Osteoblast (primary cell): ENCODE measurements around the gene ZNF396. TPM values are rescaled to one million over a fixed set of nuclear protein-coding genes. Genes with fewer than 3 reads are reported as not detected.
A peak's percentile ranks its signal among the peaks of the same experiment; 100 is the strongest.

Experiments used
- DNase-seq: peaks from one replicate; pipeline ENCODE4 v3.0.0; 2011; ENCODE audit warnings: low spot score, mixed read lengths; ENCODE audit not compliant: insufficient read length; ENCODE audit errors: missing footprints
- H2AFZ ChIP-seq: 2 replicates; pipeline ENCODE4 v1.6.0; 2011; ENCODE audit warnings: mild to moderate bottlenecking, low read length
- H3K27ac ChIP-seq: 2 replicates; pipeline ENCODE4 v1.5.1; 2011; ENCODE audit warnings: mild to moderate bottlenecking, low read depth, low read length, moderate library complexity
- H3K27me3 ChIP-seq: 2 replicates; pipeline ENCODE4 v1.6.0; 2012; ENCODE audit warnings: mild to moderate bottlenecking, control low read depth, inconsistent platforms, low read length, moderate library complexity; ENCODE audit not compliant: insufficient read depth
- H3K36me3 ChIP-seq: 2 replicates; pipeline ENCODE4 v1.5.1; 2011; ENCODE audit warnings: mild to moderate bottlenecking, low read length, control low read depth, moderate library complexity; ENCODE audit not compliant: insufficient read depth
- H3K4me1 ChIP-seq: 2 replicates; pipeline ENCODE4 v1.5.1; 2011; ENCODE audit warnings: mild to moderate bottlenecking, low read length, control low read depth, moderate library complexity; ENCODE audit not compliant: insufficient read depth
- H3K4me2 ChIP-seq: 2 replicates; pipeline ENCODE4 v1.6.0; 2011; ENCODE audit warnings: mild to moderate bottlenecking, low read length; ENCODE audit not compliant: insufficient read depth
- H3K4me3 ChIP-seq: fragments of 200-600 bp; sonication (generic); 3 replicates; pipeline ENCODE4 v1.5.1; 2012; ENCODE audit warnings: mild to moderate bottlenecking, low read length, inconsistent platforms; ENCODE audit not compliant: insufficient read depth
- H3K79me2 ChIP-seq: 2 replicates; pipeline ENCODE4 v1.6.0; 2012; ENCODE audit warnings: mild to moderate bottlenecking, low read length, control low read depth, inconsistent platforms; ENCODE audit not compliant: insufficient read depth
- H3K9me3 ChIP-seq: 2 replicates; pipeline ENCODE4 v1.5.1; 2011; ENCODE audit warnings: low read depth, low read length, control low read depth
- H4K20me1 ChIP-seq: 2 replicates; pipeline ENCODE4 v1.6.0; 2012; ENCODE audit warnings: mild to moderate bottlenecking, low read length, control low read depth; ENCODE audit not compliant: insufficient read depth
- CTCF ChIP-seq: IDR thresholded peaks from 2 replicates; pipeline ENCODE4 v1.5.1; 2011; ENCODE audit warnings: mild to moderate bottlenecking, low read depth, low read length, moderate library complexity; ENCODE audit errors: extremely low read depth
- total RNA-seq: library from RNA; depleted of rRNA; stranded (reverse); fragments of >200 nt; gene quantifications from 2 replicates; pipeline ENCODE4 v1.2.3, GENCODE V29; 2012

The ZNF396 gene
- total RNA-seq, 1 donor = 3.3 TPM

GRCh38 chr18:35392375-35392774 lies 15.2 kb upstream of the ZNF396 start:
- H3K4me2 ChIP-seq = no peak overlapping the region
- H3K4me3 ChIP-seq = no peak overlapping the region
- no peak for TF ChIP-seq CTCF
- H3K9me3 ChIP-seq = no peaks in the 10 kb centered on the region
- no peaks in the 10 kb centered on the region for H4K20me1 ChIP-seq
- H2AFZ ChIP-seq = no peak overlapping the region
- H3K79me2 ChIP-seq = no peaks in the 10 kb centered on the region
- no peak overlapping the region for H3K27ac ChIP-seq
- peaks cover 42% of the 10 kb centered on the region for H3K4me1 ChIP-seq
- DNase-seq = no peak
- no peaks in the 10 kb centered on the region for H3K36me3 ChIP-seq
- no peaks in the 10 kb centered on the region for H3K27me3 ChIP-seq

GRCh38 chr18:35390951-35391700 lies 14.0 kb upstream of the ZNF396 start:
- DNase-seq = no peak
- H4K20me1 ChIP-seq = no peaks in the 10 kb centered on the region
- H3K79me2 ChIP-seq = no peaks in the 10 kb centered on the region
- TF ChIP-seq CTCF = no peak
- H3K27me3 ChIP-seq = no peaks in the 10 kb centered on the region
- H3K9me3 ChIP-seq = no peaks in the 10 kb centered on the region
- H3K27ac ChIP-seq = no peak overlapping the region
- H3K36me3 ChIP-seq = no peaks in the 10 kb centered on the region
- peaks cover 50% of the 10 kb centered on the region for H3K4me1 ChIP-seq
- no peak overlapping the region for H3K4me3 ChIP-seq
- H2AFZ ChIP-seq = no peak overlapping the region
- H3K4me2 ChIP-seq = no peak overlapping the region

GRCh38 chr18:35389095-35389618 lies 12.0 kb upstream of the ZNF396 start:
- TF ChIP-seq CTCF = no peak
- H3K27me3 ChIP-seq = no peaks in the 10 kb centered on the region
- peak overlapping the region; percentile 79 for H3K4me2 ChIP-seq
- no peaks in the 10 kb centered on the region for H3K79me2 ChIP-seq
- H3K27ac ChIP-seq = peak overlapping the region; percentile 80
- H3K9me3 ChIP-seq = no peaks in the 10 kb centered on the region
- H4K20me1 ChIP-seq = no peaks in the 10 kb centered on the region
- peak overlapping the region; percentile 62 for H2AFZ ChIP-seq
- no peaks in the 10 kb centered on the region for H3K36me3 ChIP-seq
- H3K4me3 ChIP-seq = peak overlapping the region; percentile 59
- no peak for DNase-seq
- H3K4me1 ChIP-seq = peaks cover 50% of the 10 kb centered on the region

- no peak for TF ChIP-seq CTCF
- no peaks in the 10 kb centered on the region for H3K79me2 ChIP-seq
- peaks cover 46% of the 10 kb centered on the region for H3K4me1 ChIP-seq
- peak overlapping the region; percentile 80 for H3K27ac ChIP-seq
- H3K27me3 ChIP-seq = no peaks in the 10 kb centered on the region
- H3K4me2 ChIP-seq = peak overlapping the region; percentile 46
- no peaks in the 10 kb centered on the region for H4K20me1 ChIP-seq
- H3K9me3 ChIP-seq = no peaks in the 10 kb centered on the region
- H2AFZ ChIP-seq = no peak overlapping the region
- no peak overlapping the region for H3K4me3 ChIP-seq
- H3K36me3 ChIP-seq = no peaks in the 10 kb centered on the region
- no peak for DNase-seq
These were observed 10.0 kb upstream of the ZNF396 start for GRCh38 chr18:35387152-35387571.
